Tibial nerve (tissue), 4 donors: Measurements from ENCODE around the gene CXXC1. TPM values are rescaled to one million over a fixed set of nuclear protein-coding genes. Genes with fewer than 3 reads are reported as not detected.
A peak's percentile ranks its signal among the peaks of the same experiment; 100 is the strongest.

Source experiments
- DNase-seq, 2 donors: peaks; one replicate each; pipeline ENCODE4 v3.0.0-alpha.2; 2019; ENCODE audit warnings: low spot score in 2 of 2
- H3K27ac ChIP-seq, 4 donors: fragments of 200-600 bp; sonication (generic) in 3 of 4; one replicate each; pipeline ENCODE4 v1.5.1; 2017 to 2019; ENCODE audit warnings: mild to moderate bottlenecking in 1 of 4
- H3K27me3 ChIP-seq, 2 donors: fragments of 200-600 bp; sonication (generic) in 1 of 2; one replicate each; pipeline versions ENCODE4 v1.5.1 to v1.6.0; 2017 to 2019
- H3K36me3 ChIP-seq, 3 donors: fragments of 200-600 bp; sonication (generic); one replicate each; pipeline ENCODE4 v1.5.1; 2018 to 2019
- H3K4me1 ChIP-seq, 4 donors: fragments of 200-600 bp; sonication (generic) in 3 of 4; one replicate each; pipeline ENCODE4 v1.5.1; 2017 to 2019
- H3K4me3 ChIP-seq, 4 donors: fragments of 200-600 bp; sonication (generic) in 3 of 4; one replicate each; pipeline ENCODE4 v1.5.1; 2017 to 2019; ENCODE audit warnings: mild to moderate bottlenecking in 1 of 4, moderate library complexity in 1 of 4
- H3K9me3 ChIP-seq, 4 donors: fragments of 200-600 bp; sonication (generic) in 3 of 4; one replicate each; pipeline ENCODE4 v1.5.1; 2017 to 2019
- CTCF ChIP-seq, 5 experiments: fragments of 200-600 bp in 3 of 5; fragments of 450-650 bp in 2 of 5; sonication (generic) in 3 of 5; IDR thresholded peaks; one replicate each; pipeline ENCODE4 v1.5.1; 2016 to 2019; ENCODE audit warnings: antibody characterized with exemption in 5 of 5, mild to moderate bottlenecking in 3 of 5, moderate library complexity in 2 of 5
- EP300 ChIP-seq, 2 donors: sonication (generic); formaldehyde crosslinking; IDR thresholded peaks; one replicate each; pipeline ENCODE4 v1.6.1; 2017; ENCODE audit warnings: antibody characterized with exemption in 2 of 2, mild to moderate bottlenecking in 1 of 2
- POLR2A ChIP-seq, 2 donors: fragments of 450-650 bp; IDR thresholded peaks; one replicate each; pipeline ENCODE4 v1.6.1; 2017; ENCODE audit warnings: antibody characterized with exemption in 2 of 2, mild to moderate bottlenecking in 2 of 2, moderate library complexity in 2 of 2
- WGBS, 2 donors: methylation state at CpG; one replicate each; pipeline ENCODE4 v1.1.5; 2018; 5-methylcytosine and 5-hydroxymethylcytosine counted together
- total RNA-seq, 4 donors: library from RNA; depleted of rRNA; stranded (reverse); fragments of >200 nt; gene quantifications; one replicate each; pipeline ENCODE4 v1.1.0, GENCODE V29; 2016

The CXXC1 gene
- total RNA-seq, 4 donors from 2014 or later, result 73.9 to 131 (median 81.6) TPM

GRCh38 chr18:50286391-50287027 is 983 bp downstream of the CXXC1 start:
- peak in 1 of 2 donors; percentile 21 for DNase-seq
- Histone ChIP-seq H3K4me3 (peak overlapping the region; percentile 63 to 90 (median 78)), H3K4me1 (peaks cover 0 to 27% (median 5%) of the 10 kb centered on the region in 4 donors), H3K9me3 (no peaks in the 10 kb centered on the region), H3K27me3 (no peaks in the 10 kb centered on the region), H3K36me3 (peaks cover 0 to 42% (median 0%) of the 10 kb centered on the region in 3 donors), H3K27ac (peak overlapping the region; percentile 73 to 96 (median 86))
- 16 to 30% methylated on average over 21 to 23 of the region's 23 CpGs for WGBS, 2 donors
- TF ChIP-seq CTCF (IDR thresholded peaks at IDR 0.05) (no peak), EP300 (IDR thresholded peaks at IDR 0.05) (no peak), POLR2A (IDR thresholded peaks at IDR 0.05) (no peak)

- DNase-seq, result no peak
- Histone ChIP-seq H3K36me3 (peaks cover 0 to 42% (median 0%) of the 10 kb centered on the region in 3 donors), H3K9me3 (no peaks in the 10 kb centered on the region), H3K4me3 (no peak overlapping the region), H3K4me1 (peaks cover 0 to 28% (median 5%) of the 10 kb centered on the region in 4 donors), H3K27me3 (no peaks in the 10 kb centered on the region), H3K27ac (no peak overlapping the region)
- TF ChIP-seq CTCF (IDR thresholded peaks at IDR 0.05) (no peak), POLR2A (IDR thresholded peaks at IDR 0.05) (no peak), EP300 (IDR thresholded peaks at IDR 0.05) (no peak)
- 93 to 97% methylated on average over 23 to 24 of the region's 24 CpGs for WGBS, 2 donors
Observed at GRCh38 chr18:50285631-50286321, 1.7 kb downstream of the CXXC1 start.

- peaks cover 0 to 42% (median 0%) of the 10 kb centered on the region in 3 donors for H3K36me3 ChIP-seq
- H3K4me1 ChIP-seq, result peaks cover 0 to 35% (median 11%) of the 10 kb centered on the region in 4 donors
- no peaks in the 10 kb centered on the region for H3K27me3 ChIP-seq
- TF ChIP-seq CTCF (IDR thresholded peaks at IDR 0.05), result no peak
- no peak for TF ChIP-seq EP300 (IDR thresholded peaks at IDR 0.05)
- TF ChIP-seq POLR2A (IDR thresholded peaks at IDR 0.05), result no peak
- H3K27ac ChIP-seq, result no peak overlapping the region
- H3K4me3 ChIP-seq, result no peak overlapping the region
- H3K9me3 ChIP-seq, result no peaks in the 10 kb centered on the region
- 87 to 89% methylated on average over 13 of the region's 13 CpGs for whole genome bisulfite sequencing, 2 donors
- no peak for DNase-seq
Observed at GRCh38 chr18:50285071-50285470, 2.4 kb downstream of the CXXC1 start.

- H3K4me1 ChIP-seq, result peaks cover 0 to 42% (median 18%) of the 10 kb centered on the region in 4 donors
- no peaks in the 10 kb centered on the region for H3K27me3 ChIP-seq
- no peak for DNase-seq
- H3K9me3 ChIP-seq, result no peaks in the 10 kb centered on the region
- 92 to 94% methylated on average over 15 of the region's 15 CpGs for WGBS, 2 donors
- H3K4me3 ChIP-seq, result no peak overlapping the region
- H3K36me3 ChIP-seq, result peaks cover 0 to 42% (median 0%) of the 10 kb centered on the region in 3 donors
- H3K27ac ChIP-seq, result no peak overlapping the region
- TF ChIP-seq CTCF (IDR thresholded peaks at IDR 0.05) (no peak), POLR2A (IDR thresholded peaks at IDR 0.05) (no peak), EP300 (IDR thresholded peaks at IDR 0.05) (no peak)
Observed at GRCh38 chr18:50284255-50284885, 3.1 kb downstream of the CXXC1 start.
